GM19240 (cell line): ENCODE measurements around the gene FHOD3.
A peak's percentile ranks its signal among the peaks of the same experiment; 100 is the strongest.

Experiments
- DNase-seq: peaks from one replicate; pipeline ENCODE4 v3.0.0; 2011; ENCODE audit warnings: low spot score; ENCODE audit not compliant: insufficient read length

FHOD3 gene

DNA sequence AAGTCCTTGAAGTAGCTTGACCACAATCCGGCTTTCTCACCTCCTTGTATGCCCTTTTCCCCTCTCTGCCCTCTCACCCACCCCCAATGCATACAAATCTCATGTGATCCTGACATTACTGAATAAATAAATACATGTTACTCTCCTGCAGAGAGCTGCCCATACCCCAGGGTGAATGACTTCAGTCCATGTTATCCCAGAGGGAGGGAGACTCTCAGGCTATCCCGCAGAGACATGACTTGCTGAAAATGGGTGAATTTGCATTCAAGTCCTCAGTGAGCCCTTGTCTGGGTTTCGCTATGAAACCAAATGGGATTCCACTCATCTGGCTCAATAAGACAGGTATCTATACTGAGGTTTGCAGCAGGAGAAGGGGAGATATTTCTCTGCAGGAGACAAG lies 168.5 kb downstream of the FHOD3 start:
- no peak for DNase-seq

DNA sequence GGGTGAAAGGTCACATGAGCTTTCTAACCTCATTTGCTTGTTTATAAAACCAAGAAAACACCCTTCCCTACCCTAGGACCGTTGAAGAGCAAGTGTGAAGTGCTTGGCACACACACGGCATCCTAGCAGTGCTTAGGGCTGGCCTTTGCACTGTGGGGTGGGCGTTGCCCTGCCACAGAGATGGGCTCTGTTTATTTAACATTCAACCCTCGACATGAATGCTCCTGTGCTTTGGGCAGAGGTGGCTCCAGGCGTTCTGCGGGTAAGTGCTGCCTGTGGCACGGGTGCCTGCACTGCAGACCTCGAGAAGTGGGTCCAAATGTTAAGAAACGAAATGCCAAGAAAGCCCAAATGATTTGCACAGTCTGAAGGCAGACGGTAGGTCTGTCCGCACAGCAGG lies 170.1 kb downstream of the FHOD3 start:
- no peak for DNase-seq

- DNase-seq, result no peak
Observed at GRCh38 chr18:36468161-36468560, 170.6 kb downstream of the FHOD3 start.

DNA sequence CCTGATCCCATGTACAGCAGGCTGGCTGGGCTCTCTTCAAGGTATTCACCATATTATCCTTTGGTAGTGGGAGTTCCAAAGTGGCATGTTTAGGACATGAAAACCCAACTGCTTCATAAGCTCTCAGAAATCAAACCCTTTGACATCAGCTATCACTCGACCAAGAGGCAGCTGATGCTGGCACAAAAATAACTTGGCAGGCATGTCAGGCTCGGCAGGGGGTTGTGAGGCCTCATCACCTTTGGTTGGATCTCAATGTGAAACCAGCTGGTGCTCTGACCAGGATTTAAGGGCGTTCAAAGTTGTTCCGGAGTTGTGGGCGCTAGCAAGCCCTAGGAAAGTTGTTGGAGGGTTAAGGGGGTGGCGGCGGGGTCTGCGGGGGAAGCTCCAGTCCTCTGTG lies 171.9 kb downstream of the FHOD3 start:
- DNase-seq, result no peak

DNA sequence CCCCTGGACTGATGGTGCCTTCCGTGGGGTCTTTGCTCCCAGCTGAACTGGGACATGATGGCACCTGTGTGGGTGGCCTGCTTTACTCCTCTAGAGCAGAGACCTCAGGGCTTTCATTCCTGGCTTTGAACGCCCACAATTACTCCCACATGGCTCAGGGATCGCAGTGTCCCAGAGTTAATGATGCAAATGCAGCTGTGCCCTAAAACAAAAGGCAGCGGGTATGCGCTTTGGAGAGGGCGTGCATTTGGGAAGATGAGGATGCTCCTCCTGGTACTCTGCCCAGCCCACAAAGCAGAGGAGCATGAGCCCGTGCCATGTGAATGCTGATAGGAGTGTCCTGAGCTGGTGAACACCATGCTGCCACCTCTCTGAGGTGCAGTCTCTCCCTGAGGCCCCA lies 173.4 kb downstream of the FHOD3 start:
- DNase-seq, result no peak

GRCh38 chr18:36471393-36471792 lies 173.9 kb downstream of the FHOD3 start:
- DNase-seq, result no peak

- no peak for DNase-seq
Observed at GRCh38 chr18:36476433-36476832, 178.9 kb downstream of the FHOD3 start.

GRCh38 chr18:36477776-36478175 lies 180.3 kb downstream of the FHOD3 start:
- no peak for DNase-seq

GRCh38 chr18:36481201-36481657 lies 183.7 kb downstream of the FHOD3 start:
- DNase-seq, result no peak

GRCh38 chr18:36481935-36482334 lies 184.4 kb downstream of the FHOD3 start:
- no peak for DNase-seq

GRCh38 chr18:36484591-36484990 lies 187.1 kb downstream of the FHOD3 start:
- no peak for DNase-seq

DNA sequence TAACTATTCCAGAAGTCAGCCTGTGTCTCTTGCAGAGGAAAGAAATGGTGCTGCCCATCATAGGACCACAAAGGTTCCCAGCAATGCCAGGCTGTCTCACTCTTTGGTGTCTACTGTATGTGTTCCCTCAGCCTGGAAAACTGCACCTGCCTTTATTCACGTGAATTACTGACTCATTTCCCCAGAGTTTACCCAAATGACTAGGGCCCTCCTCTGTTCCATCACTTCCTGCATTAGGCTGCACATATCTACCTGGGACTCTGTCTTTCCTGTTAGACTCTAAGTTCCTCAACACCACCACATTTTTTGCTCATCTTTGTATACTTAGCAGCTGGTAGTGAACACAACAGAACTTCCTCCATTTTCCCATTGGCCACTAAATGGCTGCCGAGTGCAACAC lies 188.3 kb downstream of the FHOD3 start:
- DNase-seq, result no peak

DNA sequence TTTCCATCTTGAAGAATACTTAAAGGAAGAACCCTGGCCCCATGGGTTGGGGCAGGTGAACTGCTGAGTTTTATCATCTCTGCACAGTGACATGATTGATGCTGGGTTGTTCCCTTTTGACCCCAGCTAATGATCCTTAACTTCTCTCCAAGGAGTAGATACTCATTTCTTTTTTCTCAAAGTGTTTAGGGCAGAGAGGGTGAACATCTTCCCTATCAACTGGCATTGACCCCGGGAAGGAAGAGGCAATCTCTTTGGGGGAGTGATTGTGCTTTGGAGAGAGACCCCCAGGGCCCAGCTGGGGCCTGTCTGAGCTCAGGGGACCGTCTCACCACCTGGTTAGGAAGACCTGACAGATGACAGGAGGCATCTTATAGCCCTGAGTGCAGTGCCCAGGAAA lies 190.6 kb downstream of the FHOD3 start:
- no peak for DNase-seq

DNA sequence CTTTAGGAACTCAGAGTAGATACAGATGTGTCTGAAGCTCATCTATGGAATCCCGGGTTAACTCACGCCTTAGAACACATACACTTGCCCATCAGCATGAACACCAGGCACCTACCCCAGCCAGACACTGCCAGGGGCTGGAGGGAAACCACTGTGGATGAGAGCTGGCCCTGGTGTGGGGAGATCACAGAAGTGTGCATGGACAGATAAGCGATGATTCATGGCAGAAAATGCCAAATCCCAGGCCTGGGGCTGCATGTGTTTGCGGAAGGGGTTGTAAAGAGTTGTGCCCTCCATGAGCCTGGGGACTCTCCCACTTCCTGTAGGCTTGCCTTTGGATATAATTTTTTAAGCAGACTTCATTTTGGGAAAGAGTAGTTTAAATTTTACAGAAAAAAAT lies 193.4 kb downstream of the FHOD3 start:
- DNase-seq, result no peak

DNA sequence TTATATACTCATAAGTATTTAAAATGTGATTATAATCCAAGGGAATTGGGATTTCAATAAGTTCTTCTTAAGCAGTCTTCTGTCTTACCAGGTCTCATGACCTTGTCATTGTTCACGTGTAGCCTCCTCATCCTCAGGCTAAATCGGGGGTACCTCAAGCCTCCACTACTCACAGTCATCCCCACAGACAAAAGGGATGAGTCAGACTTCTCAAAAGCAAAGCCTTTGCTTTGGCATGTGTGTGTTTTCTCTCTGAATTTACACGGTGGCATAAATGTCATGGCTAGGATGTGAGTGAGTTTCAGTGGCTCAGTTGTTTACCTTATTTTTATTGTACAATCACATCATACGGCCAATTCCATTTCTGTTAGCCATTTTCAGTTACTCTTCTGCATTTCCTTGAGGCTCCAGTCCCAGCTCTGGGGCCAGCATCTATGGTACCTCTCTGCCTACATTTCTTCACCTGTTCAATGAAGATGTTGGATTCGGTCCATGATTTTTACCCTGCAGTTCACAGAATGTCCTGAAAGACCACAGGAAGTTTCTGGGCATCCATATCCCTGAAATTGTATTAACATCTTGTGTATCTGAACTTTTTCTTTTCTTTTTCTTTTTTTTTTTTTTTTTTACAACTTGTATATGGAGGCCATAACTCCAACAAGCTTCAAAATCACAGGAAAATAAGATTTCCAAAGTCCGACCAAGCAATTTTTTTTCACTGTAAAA lies 195.3 kb downstream of the FHOD3 start:
- no peak for DNase-seq

GRCh38 chr18:36493349-36494159 lies 196.0 kb downstream of the FHOD3 start:
- DNase-seq, result no peak

DNA sequence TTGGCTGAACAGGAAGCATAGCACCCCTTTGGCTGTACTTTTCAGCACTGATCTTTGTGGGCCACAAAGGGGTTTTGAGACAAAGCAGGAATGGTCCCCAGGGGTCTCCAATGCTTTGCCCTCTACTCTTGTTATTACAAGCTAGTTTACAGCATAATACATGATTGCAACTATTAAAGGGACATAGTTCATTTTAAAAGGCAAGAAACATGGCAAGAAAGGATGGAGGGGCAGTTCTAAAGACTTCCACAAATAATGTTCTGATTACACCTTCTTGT lies 196.6 kb downstream of the FHOD3 start:
- DNase-seq, result no peak

- DNase-seq, result no peak
Observed at GRCh38 chr18:36496022-36496421, 198.5 kb downstream of the FHOD3 start.

GRCh38 chr18:36499938-36500337 lies 202.4 kb downstream of the FHOD3 start:
- peak; percentile 3 for DNase-seq

- no peak for DNase-seq
Observed at GRCh38 chr18:36501100-36501499, 203.6 kb downstream of the FHOD3 start.

GRCh38 chr18:36503477-36503876 lies 206.0 kb downstream of the FHOD3 start:
- no peak for DNase-seq

GRCh38 chr18:36504928-36505327 lies 207.4 kb downstream of the FHOD3 start:
- no peak for DNase-seq

DNA sequence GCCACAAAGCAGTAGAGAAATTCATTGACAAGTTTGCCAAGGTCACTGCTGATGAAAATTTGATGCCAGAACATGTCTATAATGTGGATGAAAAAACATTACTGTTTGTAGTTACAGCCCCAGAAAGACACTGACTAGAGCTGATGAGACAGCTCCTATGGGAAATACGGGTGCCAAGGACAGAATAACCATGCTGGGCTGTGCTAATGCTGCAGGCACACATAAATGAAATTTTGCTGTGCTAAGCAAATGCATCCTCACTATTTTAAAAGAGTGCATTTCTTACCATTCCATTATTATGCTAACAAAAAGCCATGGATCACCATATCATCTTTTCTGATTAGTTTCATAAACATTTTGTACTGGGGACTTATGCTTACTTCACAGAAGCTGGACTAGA lies 208.2 kb downstream of the FHOD3 start:
- DNase-seq, result no peak
